K562 (cell line): ENCODE data around the gene KIF5C.

Experiments used
- POLR2A ChIP-seq: fragments of 450-650 bp; conservative IDR thresholded peaks from 2 replicates; pipeline ENCODE4 v1.6.1; 2016
- TF ChIP-seq, protein P1 (sequence below): sonication (generic); formaldehyde crosslinking; IDR thresholded peaks from 2 replicates; pipeline ENCODE4 v1.5.0; 2020; ENCODE audit warnings: missing genetic modification reagents

DNA sequence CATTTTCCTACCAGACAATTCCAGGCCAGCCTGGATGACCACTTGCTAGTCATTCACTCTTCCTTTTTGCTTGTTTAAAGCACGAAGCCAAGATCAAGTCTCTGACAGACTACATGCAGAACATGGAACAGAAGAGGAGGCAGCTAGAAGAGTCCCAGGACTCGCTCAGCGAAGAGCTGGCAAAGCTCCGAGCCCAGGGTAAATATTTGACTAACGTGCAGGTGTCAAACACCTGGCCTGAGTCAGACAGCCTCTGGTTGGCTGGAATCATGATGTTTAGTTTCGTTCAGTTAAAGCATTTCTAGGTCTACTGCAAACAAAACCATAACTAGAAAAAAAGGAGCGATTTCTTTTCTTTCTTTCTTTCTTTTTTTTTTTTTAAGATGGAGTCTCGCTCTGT is 119.3 kb downstream of the KIF5C start:
- TF ChIP-seq, protein P1, sequence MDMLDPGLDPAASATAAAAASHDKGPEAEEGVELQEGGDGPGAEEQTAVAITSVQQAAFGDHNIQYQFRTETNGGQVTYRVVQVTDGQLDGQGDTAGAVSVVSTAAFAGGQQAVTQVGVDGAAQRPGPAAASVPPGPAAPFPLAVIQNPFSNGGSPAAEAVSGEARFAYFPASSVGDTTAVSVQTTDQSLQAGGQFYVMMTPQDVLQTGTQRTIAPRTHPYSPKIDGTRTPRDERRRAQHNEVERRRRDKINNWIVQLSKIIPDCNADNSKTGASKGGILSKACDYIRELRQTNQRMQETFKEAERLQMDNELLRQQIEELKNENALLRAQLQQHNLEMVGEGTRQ: no peak
- no peak for TF ChIP-seq POLR2A
